ENCODE results near the gene FGF14.
"Not testable (repeated sequence)": the region's sequence is repeated elsewhere in the genome, so short reads cannot be mapped to it uniquely, and the experiment has no call there.

The FGF14 gene

DNA sequence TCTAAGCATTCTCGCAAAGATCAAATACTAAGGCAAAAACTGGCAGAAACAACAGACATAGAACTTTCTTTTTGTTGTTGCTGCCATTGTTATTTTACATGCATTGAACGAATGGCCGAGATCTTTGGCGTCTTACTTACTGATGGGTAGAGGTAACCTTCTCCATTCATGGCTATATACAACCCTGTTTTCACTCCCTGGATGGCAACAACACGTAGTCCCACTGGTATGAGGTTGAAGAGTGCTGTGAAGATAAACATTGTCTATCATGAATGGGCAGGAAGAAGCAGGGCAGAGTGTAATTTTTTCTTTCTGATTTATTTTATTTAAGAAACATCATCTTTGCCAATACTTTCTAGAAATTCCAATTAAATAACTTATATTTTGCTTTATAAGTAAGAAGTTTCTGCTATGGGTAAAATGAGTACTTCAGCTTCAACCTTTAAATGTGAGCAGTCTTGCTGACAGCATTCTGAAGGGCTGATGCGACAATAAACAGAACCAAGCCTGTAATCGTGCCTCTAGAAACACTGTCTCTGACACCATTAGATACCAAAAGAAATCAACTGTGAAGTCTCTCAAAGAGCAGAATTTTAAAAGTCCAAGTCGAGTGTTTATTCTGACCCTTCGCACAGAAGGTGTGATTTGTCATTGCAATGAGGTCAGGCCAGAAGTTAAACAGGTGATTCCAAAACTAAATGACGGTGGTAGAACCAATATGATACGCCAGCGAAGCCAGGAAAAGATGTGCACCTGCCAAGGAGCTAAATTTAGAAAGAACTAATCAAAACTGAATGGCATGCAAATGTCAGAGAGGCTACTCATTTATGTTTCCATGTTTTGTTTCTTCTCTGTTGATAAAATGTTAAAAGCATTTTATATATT, 533.0 kb downstream of the FGF14 start:
- DNase-seq (ENCODE audit: low read depth in 2 of 2) = no peak

DNA sequence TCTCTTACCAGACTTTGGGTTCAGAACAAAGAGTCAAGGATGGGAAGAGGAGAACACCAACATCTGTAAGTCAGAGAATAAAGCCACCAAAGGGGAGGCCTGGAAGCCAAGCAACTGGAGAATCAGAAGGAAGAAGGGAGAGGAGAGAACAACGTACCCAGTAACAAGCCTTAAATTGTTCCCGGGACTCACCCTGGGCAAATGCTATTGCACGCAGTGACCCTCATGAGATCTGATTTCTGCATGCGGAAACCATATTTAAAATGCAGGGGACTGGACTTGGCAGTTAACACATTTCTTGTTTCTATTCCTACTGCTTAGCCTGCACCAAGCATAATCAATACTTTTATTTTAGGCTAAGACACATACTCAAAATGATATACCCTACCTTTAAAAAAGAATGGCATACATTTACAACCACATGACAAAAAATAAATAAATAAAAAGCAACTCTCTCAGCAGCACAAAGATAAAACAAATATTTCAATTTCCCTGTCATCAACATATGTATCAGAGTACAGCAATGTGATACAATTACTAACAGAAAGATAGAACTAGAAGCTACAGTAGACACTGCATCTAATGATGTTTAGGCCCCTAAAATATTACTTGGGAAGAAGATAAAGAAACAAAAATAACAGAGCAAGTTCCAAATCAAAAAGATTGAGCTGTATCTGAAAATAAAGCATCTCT, 534.8 kb downstream of the FGF14 start:
- DNase-seq (ENCODE audit: low read depth in 2 of 2) = no peak

DNA sequence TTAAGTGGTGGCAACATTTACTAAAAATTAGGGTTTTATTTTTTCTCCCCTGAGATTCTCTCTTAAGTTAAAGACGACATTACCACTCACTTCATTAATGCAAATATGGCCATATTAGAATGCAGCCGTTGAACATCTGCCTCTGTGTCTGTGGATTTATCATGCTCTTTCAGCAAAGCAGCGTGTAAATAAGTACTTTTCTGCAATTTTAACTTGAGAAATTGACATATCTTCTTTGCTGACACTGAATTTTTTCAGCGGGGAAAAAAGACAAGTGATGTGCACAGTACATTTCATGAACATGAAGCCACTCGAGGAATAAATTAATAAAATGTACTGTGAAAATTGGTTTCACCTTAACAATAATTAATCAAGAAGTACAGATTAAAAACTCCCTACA, 543.0 kb downstream of the FGF14 start:
- DNase-seq (ENCODE audit: low read depth in 2 of 2) = no peak

DNA sequence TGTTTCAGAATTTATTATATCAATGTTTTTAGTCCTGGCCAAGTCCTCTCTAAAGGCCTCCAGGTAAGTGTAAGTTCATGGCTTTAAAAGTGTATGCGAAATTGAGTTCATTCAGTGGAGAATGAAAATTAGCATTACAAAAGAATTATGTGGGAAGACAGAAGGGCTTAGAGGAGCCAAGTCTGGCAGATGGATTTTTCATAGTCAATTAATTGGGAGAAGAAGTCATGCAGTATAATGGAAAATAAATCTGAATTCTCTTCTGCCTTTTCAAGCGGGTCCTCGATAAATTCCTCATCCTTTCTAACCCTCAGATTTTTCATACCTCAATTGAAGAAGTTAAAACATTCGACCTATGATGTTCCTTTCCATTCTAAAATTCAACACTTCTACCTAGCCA, 555.1 kb downstream of the FGF14 start:
- no peak for DNase-seq (ENCODE audit: low read depth in 2 of 2)

DNA sequence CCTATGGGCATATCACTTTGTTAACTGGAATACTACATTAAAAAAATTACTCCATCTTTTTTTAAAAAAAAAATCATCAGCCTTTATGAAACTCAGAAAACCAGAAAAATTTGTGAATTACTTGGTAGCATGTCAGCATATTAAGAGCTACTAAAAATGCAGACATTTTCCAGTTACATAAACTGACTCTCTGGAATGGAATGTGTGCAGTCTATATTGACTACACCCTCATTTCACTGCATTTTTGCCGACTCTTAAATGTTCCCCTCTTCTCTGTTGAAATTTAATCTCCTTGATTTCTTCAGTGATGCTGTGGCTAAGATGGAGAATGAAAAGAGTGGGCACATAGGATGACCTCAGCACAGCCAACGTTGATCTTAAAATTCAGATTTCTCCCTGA, 555.6 kb downstream of the FGF14 start:
- no peak for DNase-seq (ENCODE audit: low read depth in 2 of 2)

DNA sequence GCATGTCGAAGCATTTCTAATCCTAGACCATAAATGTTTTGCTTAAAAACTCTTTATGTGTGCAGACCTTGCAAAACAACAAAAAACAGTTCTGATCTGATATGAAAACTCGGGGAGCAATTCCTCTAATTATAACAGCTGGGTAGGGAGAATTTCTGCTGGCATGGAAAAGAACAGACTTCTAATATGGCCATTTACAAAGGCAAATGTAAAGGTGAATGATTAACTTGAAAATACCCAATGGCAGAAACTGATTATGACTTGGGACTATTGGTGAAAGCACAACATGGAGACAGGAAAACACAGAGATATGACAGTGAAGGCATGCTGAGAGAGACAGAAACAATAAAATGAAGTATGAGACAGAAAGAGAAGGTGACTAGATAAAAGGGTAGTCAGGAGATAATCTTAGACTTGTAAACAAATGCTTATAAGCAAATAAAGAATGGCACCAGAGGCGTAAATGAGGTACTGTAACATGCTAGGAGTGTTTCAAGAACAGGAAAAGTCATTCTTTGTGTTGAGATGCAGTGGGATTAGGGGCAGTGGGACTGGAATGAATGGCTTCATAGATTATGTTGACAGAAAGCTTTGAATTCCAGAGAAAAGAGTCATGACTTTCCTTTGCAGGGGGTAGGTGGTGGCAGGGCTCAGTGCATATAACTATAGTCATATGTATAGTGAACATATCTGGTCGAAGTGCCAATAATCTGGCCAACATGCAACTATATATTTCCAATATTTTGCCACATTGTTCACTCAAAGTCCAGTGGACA, 556.4 kb downstream of the FGF14 start:
- no peak for DNase-seq (ENCODE audit: low read depth in 2 of 2)

DNA sequence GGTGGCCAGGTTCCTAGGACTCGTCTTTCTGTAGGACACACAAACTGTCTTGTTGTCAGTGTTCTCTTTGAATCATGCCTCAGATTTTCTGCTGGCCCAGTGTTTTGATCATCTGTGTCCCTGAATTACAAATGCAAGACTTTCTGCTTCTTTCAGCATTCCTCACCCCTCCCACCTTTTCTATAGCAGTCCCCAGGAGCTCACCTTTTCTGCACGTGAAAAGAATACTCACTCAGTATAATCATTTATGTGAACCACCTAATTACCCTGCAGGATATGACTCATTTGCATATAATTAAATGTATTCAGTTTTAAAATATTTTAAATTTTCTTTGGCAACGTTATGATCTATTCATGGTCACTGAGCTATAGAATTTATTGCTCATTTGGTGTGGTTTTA, 560.1 kb downstream of the FGF14 start:
- no peak for DNase-seq (ENCODE audit: low read depth in 2 of 2)

DNA sequence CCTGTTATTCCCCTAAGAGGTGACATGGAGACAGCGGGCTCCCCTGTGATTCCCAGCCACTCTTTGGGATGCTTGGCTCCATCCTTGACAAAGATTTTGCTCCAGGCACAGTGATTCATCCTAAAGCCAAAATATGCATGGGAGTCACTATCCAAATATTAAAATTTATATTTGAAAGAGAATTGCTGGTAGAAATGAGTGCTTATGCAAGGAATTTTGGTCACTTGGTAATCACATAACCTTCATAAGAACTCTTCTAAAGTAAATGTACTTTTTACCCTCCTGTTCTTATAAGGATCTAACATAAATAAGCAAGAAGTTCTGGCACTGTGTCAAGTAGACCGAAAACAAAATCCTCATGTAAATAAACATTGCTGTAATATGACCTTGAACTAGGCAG, 563.5 kb downstream of the FGF14 start:
- no peak for DNase-seq (ENCODE audit: low read depth in 2 of 2)

DNA sequence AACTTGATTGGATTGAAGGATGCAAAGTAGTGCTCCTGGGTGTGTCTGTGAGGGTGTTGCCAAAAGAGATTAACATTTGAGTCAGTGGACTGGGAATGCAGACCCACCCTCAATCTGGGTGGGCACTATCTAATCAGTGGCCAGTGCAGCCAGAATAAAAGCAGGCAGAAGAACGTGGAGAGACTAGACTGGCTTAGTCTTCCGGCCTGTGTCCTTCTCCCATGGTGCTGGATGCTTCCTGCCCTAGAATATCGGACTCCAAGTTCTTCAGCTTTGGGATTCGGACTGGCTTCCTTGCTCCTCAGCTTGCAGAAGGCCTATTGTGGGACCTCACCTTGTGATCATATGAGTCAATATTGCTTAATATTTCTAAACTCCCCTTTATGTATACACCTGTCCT, 564.1 kb downstream of the FGF14 start:
- not testable (repeated sequence) for DNase-seq (ENCODE audit: low read depth in 2 of 2)

DNA sequence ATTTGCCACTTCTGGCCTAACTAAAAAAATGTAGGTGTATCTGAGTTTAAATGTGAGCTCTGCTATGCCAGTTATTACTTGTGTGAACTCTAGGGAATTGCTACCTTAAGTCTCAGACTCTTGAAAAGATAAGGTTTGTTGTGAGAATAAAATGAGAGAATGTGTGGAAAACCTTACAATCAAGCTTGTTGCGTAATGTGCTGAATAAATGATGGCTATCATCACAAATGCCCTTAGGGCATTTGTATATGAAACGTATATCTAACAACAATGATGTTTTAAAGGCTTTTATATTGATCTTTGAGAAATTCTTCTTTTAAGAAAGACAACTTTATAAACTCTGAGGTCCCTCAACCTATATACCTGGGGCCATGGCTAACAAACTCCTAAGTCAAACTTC, 564.6 kb downstream of the FGF14 start:
- DNase-seq (ENCODE audit: low read depth in 2 of 2) = no peak

DNA sequence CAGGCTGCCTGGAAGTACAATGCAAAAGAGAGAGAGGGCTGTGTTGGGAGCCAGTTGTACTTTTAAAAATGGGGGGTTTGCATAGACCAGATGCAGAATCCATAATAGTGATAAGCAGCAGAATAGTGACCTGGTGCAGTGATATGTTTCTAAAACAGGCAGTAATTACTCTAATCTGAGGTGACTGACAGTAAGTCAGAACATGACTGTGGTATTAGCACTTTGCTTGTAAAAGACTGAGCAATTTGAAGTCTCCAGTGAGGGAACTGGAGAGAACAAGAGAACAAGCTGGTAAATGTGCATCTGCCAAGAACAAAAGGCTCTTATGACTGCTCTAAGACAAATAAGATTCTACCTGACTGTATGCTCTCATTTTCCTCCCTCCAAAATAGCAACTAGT, 565.9 kb downstream of the FGF14 start:
- no peak for DNase-seq (ENCODE audit: low read depth in 2 of 2)

DNA sequence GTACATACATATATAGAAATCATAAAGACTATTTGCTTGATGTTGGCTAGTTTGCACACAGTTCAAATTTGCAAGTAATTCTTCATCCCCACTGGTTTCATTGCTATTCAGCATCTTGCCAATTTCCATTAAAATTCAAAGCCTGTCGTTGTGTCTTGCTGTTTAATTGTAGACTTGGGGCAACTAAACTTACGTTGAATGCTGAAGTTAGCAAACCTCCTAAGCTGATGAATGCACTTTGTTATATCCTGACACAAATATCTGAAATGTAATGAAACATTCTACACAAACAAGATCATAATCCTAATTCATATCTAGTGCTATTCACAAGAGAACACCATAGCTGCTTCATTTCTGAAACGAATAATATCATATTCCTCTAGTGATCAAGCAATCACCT, 568.2 kb downstream of the FGF14 start:
- no peak for DNase-seq (ENCODE audit: low read depth in 2 of 2)

DNA sequence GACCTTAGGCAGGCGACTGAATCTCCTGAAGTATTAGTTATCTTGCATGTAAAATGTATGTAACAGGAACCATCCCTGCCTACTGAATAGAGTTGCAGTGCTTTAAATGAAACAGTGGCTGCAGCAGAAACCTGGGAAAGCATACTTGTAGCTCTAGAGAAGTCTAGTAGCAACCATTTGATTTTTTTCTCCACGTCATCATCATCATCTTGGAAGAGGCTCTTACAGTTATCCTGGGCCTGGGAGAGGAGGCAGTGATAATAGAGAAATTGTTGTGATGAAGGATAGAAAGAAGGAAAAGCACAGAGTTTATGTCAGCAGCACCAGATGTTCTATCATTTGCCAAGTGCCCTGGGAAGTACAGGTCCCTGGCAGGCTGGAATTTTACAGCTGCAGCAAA, 571.8 kb downstream of the FGF14 start:
- no peak for DNase-seq (ENCODE audit: low read depth in 2 of 2)

DNA sequence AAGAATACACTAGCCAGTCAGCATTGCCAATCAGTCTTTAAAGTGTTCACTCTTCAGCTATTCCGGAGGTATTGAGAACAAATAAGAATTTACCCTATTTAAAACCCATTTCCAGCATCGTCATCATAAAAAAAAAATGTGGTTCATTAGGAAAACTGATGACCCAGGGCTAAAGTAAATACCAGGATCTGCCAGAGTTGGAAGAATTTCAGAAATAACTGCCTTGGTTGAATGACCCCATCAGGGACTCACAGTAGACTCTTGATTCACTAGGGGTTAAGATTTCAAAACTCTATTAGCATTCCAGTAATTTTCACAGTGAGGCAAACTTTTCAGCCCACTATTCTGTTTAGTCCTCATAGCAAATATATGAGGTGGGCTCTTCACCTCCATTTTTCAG, 572.4 kb downstream of the FGF14 start:
- no peak for DNase-seq (ENCODE audit: low read depth in 2 of 2)

DNA sequence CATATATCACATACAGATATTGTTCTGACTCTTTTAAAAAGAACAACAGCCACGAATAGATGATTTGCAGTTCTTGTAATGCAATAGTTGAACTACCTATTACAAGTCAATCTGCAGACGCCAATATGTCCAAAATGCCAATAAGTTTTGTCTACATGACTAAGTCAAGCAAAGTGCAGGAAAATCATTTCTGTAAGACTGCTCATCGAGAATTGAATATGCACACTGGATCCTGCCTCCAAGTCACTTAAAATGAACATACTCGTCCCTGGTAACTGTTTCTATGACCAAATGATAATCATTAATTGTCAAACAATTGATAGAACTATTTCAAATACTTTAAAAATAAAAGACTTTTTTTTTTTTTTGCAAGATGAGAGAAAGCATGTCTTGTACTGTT, 573.7 kb downstream of the FGF14 start:
- DNase-seq (ENCODE audit: low read depth in 2 of 2) = no peak

DNA sequence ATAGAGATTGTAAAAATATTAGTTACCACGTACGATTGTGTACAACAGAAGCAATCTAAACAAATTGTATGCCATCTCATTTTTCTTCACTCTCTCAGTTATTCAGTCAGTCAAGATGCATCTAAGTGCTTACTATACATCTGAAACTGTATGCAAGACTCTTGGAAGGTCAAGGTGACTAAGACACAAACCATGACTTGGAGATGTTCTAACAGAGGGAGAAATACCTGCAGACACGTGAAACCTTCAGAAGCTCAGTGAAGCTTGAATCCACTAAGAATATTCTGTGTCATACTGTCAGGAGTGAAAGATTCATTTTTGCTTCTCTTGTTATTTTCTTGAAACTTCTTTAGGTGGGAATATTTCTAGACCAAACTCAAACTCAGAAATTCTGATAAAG, 584.0 kb downstream of the FGF14 start:
- no peak for DNase-seq (ENCODE audit: low read depth in 2 of 2)

DNA sequence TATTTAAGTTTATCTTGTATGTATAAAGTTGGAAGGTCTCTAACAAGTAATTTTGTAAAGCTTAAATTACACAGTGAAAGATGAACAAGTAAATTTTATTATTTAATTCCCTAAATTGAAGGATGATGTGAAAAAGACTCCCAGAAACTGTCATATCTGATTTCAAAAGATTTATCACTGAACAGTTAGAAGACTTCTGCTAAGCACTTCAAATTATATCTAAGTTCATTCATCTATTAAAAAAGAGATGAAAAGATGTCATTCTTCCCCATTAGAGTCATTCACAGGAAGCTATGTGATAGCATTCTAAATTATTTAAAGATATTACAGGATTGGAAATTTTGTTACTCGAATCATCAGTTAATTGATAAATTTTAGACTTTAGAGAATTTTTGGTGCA, 590.0 kb downstream of the FGF14 start:
- DNase-seq (ENCODE audit: low read depth in 2 of 2) = no peak

DNA sequence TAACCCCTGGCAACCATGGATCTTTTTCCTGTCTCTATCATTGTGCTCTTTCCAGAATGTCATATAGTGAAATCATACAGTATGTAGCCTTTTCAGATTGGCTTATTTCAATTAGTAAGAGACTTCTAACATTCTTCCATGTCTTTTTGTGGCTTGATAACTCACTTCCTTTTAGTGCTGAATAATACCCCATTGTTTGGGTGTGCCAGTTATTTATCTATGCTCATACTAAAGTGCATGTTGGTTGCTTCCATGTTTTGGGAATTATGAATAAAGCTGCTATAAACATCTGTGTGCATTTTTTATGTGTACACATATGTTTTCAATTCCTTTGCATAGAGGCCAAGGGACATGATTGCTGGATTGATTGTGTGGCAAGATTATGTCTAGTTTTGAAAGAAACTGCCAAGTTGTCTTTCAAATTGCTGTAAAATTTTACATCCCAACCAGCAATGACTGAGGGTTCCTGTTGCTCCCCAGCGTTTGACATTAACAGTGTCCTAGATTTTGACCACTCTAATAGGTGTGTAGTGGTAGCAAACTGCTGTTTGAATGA, 590.5 kb downstream of the FGF14 start:
- no peak for DNase-seq (ENCODE audit: low read depth in 2 of 2)

DNA sequence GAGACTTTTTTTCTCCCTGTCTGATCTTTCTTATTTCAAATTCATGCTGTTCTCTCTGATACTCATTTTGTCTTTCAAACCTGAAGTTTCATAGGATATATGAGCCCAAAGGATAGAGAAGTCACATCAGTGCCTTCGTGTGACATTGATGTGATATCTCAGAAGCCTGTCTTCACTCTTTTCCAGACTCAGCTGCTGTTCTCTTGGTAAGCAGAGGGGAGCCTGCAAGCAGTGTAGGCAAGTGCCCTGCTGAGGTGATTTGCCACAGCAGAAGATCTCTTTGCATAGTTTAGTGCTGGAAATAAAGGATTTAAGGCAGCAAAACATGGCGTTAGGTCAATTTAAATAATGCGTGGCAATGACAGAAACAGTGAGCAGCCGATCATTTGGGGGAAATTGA, 602.7 kb downstream of the FGF14 start:
- DNase-seq (ENCODE audit: low read depth in 2 of 2) = no peak

DNA sequence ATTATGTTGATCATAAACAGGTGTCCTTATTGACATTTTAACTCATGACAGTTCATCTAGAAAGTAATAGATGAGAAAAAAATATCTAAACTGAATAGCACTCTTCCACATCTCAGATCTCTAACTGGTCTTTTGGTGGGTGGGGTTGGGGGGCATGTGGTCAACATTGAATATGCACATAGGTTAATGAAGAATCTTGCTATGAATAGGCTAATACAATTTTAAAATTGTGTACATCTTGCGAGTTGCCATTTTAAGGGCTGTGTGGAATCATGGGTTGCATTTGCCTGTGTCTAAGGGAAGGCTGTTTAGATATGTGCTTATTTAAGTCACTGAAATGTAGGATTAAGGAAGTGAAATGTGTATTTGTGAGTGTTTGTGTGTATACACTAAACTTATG, 603.4 kb downstream of the FGF14 start:
- DNase-seq (ENCODE audit: low read depth in 2 of 2) = no peak

DNA sequence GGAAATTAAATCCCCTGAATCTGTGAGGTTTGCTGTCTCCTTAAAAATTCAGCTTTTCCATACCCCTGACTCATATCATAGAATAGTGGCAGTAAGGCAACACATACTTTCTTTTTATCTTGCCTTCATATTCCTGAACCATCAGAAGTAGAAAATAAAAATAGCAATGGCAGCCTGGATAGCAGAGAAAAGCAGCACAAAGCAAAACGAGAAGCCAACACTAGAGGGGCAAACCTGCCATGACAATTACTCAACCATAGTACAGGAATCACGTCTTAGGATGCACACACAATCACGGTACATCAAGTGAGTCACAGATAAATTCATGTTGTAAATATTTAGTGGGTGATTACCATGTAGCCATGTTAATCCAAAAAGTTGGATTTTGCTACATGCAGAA, 606.4 kb downstream of the FGF14 start:
- DNase-seq (ENCODE audit: low read depth in 2 of 2) = no peak

DNA sequence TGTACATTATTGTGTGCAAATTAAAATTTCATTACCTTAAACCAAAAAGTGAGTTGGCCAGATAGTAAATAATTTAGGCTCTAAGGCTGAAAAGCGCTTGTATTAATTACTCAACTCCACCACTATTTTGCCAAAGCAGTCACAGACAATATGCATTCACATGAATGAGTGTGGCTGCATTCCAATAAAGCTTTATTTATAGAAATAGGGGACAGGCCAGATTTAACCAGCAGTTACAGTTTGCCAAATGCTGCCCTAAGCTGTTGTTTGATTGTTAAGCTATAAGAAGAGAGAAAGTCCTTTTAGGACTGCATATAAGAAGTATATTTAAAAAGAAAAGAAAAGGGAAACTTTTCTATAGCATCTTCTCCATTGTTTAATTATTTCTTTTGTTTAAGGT, 606.8 kb downstream of the FGF14 start:
- no peak for DNase-seq (ENCODE audit: low read depth in 2 of 2)

Measured in stimulated activated CD8-positive, alpha-beta memory T cell treated with anti-CD3 and anti-CD28 coated beads, Interleukin-2, amount 100 ng/mL, for 1 hour (primary cell).